Neural cell (in vitro differentiated cells): ENCODE measurements around the gene ALX3. TPM values are rescaled to one million over a fixed set of nuclear protein-coding genes. Genes with fewer than 3 reads are reported as not detected.

Source experiments
- H2AFZ ChIP-seq: fragments of 200-600, 300-800 bp; sonication (generic), shearing (Covaris generic); 2 replicates; pipeline ENCODE4 v1.6.0; 2014; ENCODE audit warnings: low read depth, mild to moderate bottlenecking, antibody characterized with exemption, low read length, moderate library complexity
- H3F3A ChIP-seq: fragments of 200-600 bp; shearing (Covaris generic); 2 replicates; pipeline ENCODE4 v1.6.1; 2016; ENCODE audit warnings: mild to moderate bottlenecking, moderate library complexity, mixed read lengths, antibody characterized with exemption, low read length; ENCODE audit not compliant: insufficient read depth, poor library complexity, severe bottlenecking
- H3K27ac ChIP-seq: fragments of 200-600, 300-800 bp; sonication (generic), shearing (Covaris generic); 2 replicates; pipeline ENCODE4 v1.5.1; 2014; ENCODE audit warnings: mild to moderate bottlenecking, low read length, moderate library complexity
- H3K27me3 ChIP-seq: fragments of 300-800, 200-600 bp; sonication (generic), shearing (Covaris generic); 2 replicates; pipeline ENCODE4 v1.6.0; 2014; ENCODE audit warnings: mild to moderate bottlenecking, low read depth, low read length, moderate library complexity; ENCODE audit not compliant: insufficient read depth
- H3K36me3 ChIP-seq: fragments of 300-800, 200-600 bp; sonication (generic), shearing (Covaris generic); 2 replicates; pipeline ENCODE4 v1.5.1; 2014; ENCODE audit warnings: mild to moderate bottlenecking, antibody characterized with exemption, low read length, moderate library complexity; ENCODE audit not compliant: insufficient read depth
- H3K4me2 ChIP-seq: fragments of 300-800, 200-600 bp; sonication (generic), shearing (Covaris generic); 2 replicates; pipeline ENCODE4 v1.6.0; 2014; ENCODE audit warnings: mild to moderate bottlenecking, low read length
- H3K4me3 ChIP-seq: fragments of 300-800, 200-600 bp; sonication (generic), shearing (Covaris generic); 2 replicates; pipeline ENCODE4 v1.5.1; 2014; ENCODE audit warnings: mild to moderate bottlenecking, low read length, moderate library complexity
- H3K79me2 ChIP-seq: fragments of 200-600 bp; shearing (Covaris generic); replicated peaks from 2 replicates; pipeline ENCODE4 v1.6.0; 2014; ENCODE audit warnings: mild to moderate bottlenecking, low read length, moderate library complexity; ENCODE audit not compliant: insufficient read depth
- H3K9ac ChIP-seq: fragments of 300-800, 200-600 bp; sonication (generic), shearing (Covaris generic); 2 replicates; pipeline ENCODE4 v1.6.1; 2016; ENCODE audit warnings: mild to moderate bottlenecking, low read length, mixed read lengths
- H3K9me2 ChIP-seq: fragments of 200-600 bp; shearing (Covaris generic); 2 replicates; pipeline ENCODE4 v1.6.1; 2016; ENCODE audit warnings: mild to moderate bottlenecking, low read length, mixed read lengths; ENCODE audit not compliant: insufficient read depth
- H3K9me3 ChIP-seq: fragments of 200-600, 300-800 bp; sonication (generic), shearing (Covaris generic); 2 replicates; pipeline ENCODE4 v1.6.1; 2016; ENCODE audit warnings: mild to moderate bottlenecking, mixed run types, low read length, moderate library complexity, mixed read lengths
- H4K20me1 ChIP-seq: fragments of 200-600 bp; shearing (Covaris generic); 2 replicates; pipeline ENCODE4 v1.6.1; 2016; ENCODE audit warnings: mild to moderate bottlenecking, mixed run types; ENCODE audit not compliant: insufficient read depth
- EP300 ChIP-seq: fragments of 450-650 bp; conservative IDR thresholded peaks from 2 replicates; pipeline ENCODE4 v1.6.1; 2014; ENCODE audit warnings: antibody characterized with exemption, mild to moderate bottlenecking, moderate library complexity; ENCODE audit not compliant: poor library complexity, severe bottlenecking
- EZH2 ChIP-seq: fragments of 200-600, 300-800 bp; shearing (Covaris generic), sonication (generic); IDR thresholded peaks from 2 replicates; pipeline ENCODE4 v1.6.1; 2014; ENCODE audit warnings: antibody characterized with exemption, low read length, borderline replicate concordance, mild to moderate bottlenecking; ENCODE audit not compliant: insufficient read depth, poor library complexity, severe bottlenecking
- MXI1 ChIP-seq: fragments of 450-650 bp; conservative IDR thresholded peaks from 2 replicates; pipeline ENCODE4 v1.6.1; 2014; ENCODE audit warnings: antibody characterized with exemption, mild to moderate bottlenecking; ENCODE audit not compliant: poor library complexity, severe bottlenecking
- POLR2AphosphoS5 ChIP-seq: IDR thresholded peaks from 2 replicates; pipeline ENCODE4 v1.6.1; 2012
- RAD21 ChIP-seq: fragments of 450-650 bp; conservative IDR thresholded peaks from 2 replicates; pipeline ENCODE4 v1.6.1; 2014; ENCODE audit warnings: antibody characterized with exemption, mild to moderate bottlenecking, moderate library complexity
- SMC3 ChIP-seq: fragments of 450-650 bp; conservative IDR thresholded peaks from 2 replicates; pipeline ENCODE4 v1.6.1; 2014; ENCODE audit warnings: antibody characterized with exemption, mild to moderate bottlenecking, moderate library complexity; ENCODE audit not compliant: poor library complexity
- TAF1 ChIP-seq: IDR thresholded peaks from 2 replicates; pipeline ENCODE4 v1.6.1; 2012; ENCODE audit warnings: low read depth
- polyA plus RNA-seq: library from polyadenylated mRNA; depleted of rRNA; stranded (reverse); fragments of >200 nt; gene quantifications from 2 replicates; pipeline ENCODE4 v1.2.3, GENCODE V29; 2014
- TF ChIP-seq, protein P1 (sequence below): fragments of 450-650 bp; IDR thresholded peaks from 2 replicates; pipeline ENCODE4 v1.5.1; 2014; ENCODE audit warnings: antibody characterized with exemption, mild to moderate bottlenecking, moderate library complexity; ENCODE audit not compliant: poor library complexity, severe bottlenecking
- TF ChIP-seq, protein P2 (sequence below): IDR thresholded peaks from 2 replicates; pipeline ENCODE4 v1.6.1; 2012; ENCODE audit warnings: borderline replicate concordance

The ALX3 gene
- polyA plus RNA-seq, 1 donor from 2014 or later, result not detected

DNA sequence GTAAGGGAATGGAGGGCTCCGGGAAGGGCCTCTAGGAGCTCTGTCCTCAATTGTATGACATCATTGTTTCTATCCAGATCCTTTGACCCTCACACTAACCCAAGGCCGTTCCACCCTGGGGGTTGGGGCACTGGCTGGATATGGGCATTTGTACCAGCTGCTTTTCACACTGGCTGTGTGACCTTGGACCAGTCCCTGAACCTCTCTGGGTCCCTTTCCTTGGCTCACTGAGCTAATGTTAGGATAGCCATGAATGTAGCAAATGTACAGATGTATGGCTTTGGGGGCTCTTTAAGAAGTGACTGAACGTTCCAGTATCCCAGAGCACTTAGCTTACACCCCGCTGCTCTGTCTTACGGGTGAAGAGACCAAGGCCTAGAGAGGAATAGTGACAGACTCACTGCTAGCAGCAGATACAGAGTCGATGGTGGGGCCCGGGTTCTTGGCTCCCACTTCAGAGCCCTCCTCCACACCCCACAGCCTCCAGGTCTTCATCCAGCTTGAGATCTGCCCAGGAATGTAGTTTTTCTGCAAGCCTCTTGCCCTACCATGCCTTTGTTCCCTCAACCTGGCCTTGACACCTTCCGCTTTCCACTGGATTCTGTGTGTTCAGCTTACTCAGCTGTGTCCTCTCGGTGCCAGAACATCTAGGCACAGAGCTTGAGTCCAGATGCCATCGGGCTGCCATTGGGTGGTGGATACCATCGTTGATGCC, 27.2 kb upstream of the ALX3 start:
- H3F3A ChIP-seq, result no peaks in the 10 kb centered on the region
- H3K9me3 ChIP-seq, result no peaks in the 10 kb centered on the region
- no peak overlapping the region for H3K4me2 ChIP-seq
- no peak overlapping the region for H3K4me3 ChIP-seq
- no peak overlapping the region for H3K27ac ChIP-seq
- no peak overlapping the region for H3K9ac ChIP-seq
- no peaks in the 10 kb centered on the region for H4K20me1 ChIP-seq
- H3K9me2 ChIP-seq, result no peaks in the 10 kb centered on the region
- no peaks in the 10 kb centered on the region for H3K27me3 ChIP-seq
- H3K36me3 ChIP-seq, result no peaks in the 10 kb centered on the region
- TF ChIP-seq, protein P1, sequence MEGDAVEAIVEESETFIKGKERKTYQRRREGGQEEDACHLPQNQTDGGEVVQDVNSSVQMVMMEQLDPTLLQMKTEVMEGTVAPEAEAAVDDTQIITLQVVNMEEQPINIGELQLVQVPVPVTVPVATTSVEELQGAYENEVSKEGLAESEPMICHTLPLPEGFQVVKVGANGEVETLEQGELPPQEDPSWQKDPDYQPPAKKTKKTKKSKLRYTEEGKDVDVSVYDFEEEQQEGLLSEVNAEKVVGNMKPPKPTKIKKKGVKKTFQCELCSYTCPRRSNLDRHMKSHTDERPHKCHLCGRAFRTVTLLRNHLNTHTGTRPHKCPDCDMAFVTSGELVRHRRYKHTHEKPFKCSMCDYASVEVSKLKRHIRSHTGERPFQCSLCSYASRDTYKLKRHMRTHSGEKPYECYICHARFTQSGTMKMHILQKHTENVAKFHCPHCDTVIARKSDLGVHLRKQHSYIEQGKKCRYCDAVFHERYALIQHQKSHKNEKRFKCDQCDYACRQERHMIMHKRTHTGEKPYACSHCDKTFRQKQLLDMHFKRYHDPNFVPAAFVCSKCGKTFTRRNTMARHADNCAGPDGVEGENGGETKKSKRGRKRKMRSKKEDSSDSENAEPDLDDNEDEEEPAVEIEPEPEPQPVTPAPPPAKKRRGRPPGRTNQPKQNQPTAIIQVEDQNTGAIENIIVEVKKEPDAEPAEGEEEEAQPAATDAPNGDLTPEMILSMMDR, result no peak
- no peak for TF ChIP-seq SMC3
- no peak for TF ChIP-seq RAD21
- no peak overlapping the region for H2AFZ ChIP-seq
- H3K79me2 ChIP-seq, result no peaks in the 10 kb centered on the region

- H3K4me3 ChIP-seq, result no peak overlapping the region
- H3K4me2 ChIP-seq, result no peak overlapping the region
- H3K79me2 ChIP-seq, result no peaks in the 10 kb centered on the region
- H3K9ac ChIP-seq, result no peak overlapping the region
- H3K27ac ChIP-seq, result no peak overlapping the region
- no peaks in the 10 kb centered on the region for H3K9me3 ChIP-seq
- no peaks in the 10 kb centered on the region for H3F3A ChIP-seq
- no peaks in the 10 kb centered on the region for H4K20me1 ChIP-seq
- H3K27me3 ChIP-seq, result no peaks in the 10 kb centered on the region
- H2AFZ ChIP-seq, result no peak overlapping the region
- no peaks in the 10 kb centered on the region for H3K36me3 ChIP-seq
- TF ChIP-seq EZH2 (no peak), TAF1 (no peak), POLR2AphosphoS5 (no peak), RAD21 (no peak), SMC3 (no peak), EP300 (no peak), MXI1 (no peak)
- TF ChIP-seq, protein P2, sequence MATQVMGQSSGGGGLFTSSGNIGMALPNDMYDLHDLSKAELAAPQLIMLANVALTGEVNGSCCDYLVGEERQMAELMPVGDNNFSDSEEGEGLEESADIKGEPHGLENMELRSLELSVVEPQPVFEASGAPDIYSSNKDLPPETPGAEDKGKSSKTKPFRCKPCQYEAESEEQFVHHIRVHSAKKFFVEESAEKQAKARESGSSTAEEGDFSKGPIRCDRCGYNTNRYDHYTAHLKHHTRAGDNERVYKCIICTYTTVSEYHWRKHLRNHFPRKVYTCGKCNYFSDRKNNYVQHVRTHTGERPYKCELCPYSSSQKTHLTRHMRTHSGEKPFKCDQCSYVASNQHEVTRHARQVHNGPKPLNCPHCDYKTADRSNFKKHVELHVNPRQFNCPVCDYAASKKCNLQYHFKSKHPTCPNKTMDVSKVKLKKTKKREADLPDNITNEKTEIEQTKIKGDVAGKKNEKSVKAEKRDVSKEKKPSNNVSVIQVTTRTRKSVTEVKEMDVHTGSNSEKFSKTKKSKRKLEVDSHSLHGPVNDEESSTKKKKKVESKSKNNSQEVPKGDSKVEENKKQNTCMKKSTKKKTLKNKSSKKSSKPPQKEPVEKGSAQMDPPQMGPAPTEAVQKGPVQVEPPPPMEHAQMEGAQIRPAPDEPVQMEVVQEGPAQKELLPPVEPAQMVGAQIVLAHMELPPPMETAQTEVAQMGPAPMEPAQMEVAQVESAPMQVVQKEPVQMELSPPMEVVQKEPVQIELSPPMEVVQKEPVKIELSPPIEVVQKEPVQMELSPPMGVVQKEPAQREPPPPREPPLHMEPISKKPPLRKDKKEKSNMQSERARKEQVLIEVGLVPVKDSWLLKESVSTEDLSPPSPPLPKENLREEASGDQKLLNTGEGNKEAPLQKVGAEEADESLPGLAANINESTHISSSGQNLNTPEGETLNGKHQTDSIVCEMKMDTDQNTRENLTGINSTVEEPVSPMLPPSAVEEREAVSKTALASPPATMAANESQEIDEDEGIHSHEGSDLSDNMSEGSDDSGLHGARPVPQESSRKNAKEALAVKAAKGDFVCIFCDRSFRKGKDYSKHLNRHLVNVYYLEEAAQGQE, result no peak
- TF ChIP-seq, protein P1, result no peak
- no peaks in the 10 kb centered on the region for H3K9me2 ChIP-seq
Observed at GRCh38 chr1:110094931-110095654, 24.6 kb upstream of the ALX3 start.
